Neural progenitor cell (in vitro differentiated cells): Measurements from ENCODE around the gene BORCS8. TPM values are rescaled to one million over a fixed set of nuclear protein-coding genes. Genes with fewer than 3 reads are reported as not detected.

ENCODE experiments used
- DNase-seq: peaks from one replicate; pipeline ENCODE4 v3.0.0-alpha.2; 2016; ENCODE audit warnings: low spot score
- H2AFZ ChIP-seq: fragments of 200-600 bp; sonication (generic); replicated peaks from 2 replicates; pipeline ENCODE4 v1.6.1; 2016; ENCODE audit warnings: antibody characterized with exemption
- H3F3A ChIP-seq: fragments of 200-600 bp; sonication (generic); 2 replicates; pipeline ENCODE4 v1.6.1; 2016; ENCODE audit warnings: antibody characterized with exemption, low read depth
- H3K27ac ChIP-seq: fragments of 200-600 bp; sonication (generic); 2 replicates; pipeline ENCODE4 v1.5.1; 2016; ENCODE audit warnings: mild to moderate bottlenecking
- H3K27me3 ChIP-seq: fragments of 200-600 bp; sonication (generic); 2 replicates; pipeline ENCODE4 v1.6.1; 2016; ENCODE audit warnings: mild to moderate bottlenecking, moderate library complexity
- H3K36me3 ChIP-seq: fragments of 200-600 bp; sonication (generic); 2 replicates; pipeline ENCODE4 v1.5.1; 2016
- H3K4me1 ChIP-seq: fragments of 200-600 bp; sonication (generic); 2 replicates; pipeline ENCODE4 v1.6.1; 2016; ENCODE audit warnings: mixed run types
- H3K4me2 ChIP-seq: fragments of 200-600 bp; sonication (generic); 2 replicates; pipeline ENCODE4 v1.6.1; 2016
- H3K4me3 ChIP-seq: fragments of 200-600 bp; sonication (generic); 2 replicates; pipeline ENCODE4 v1.5.1; 2016
- H3K79me2 ChIP-seq: fragments of 200-600 bp; sonication (generic); 2 replicates; pipeline ENCODE4 v1.6.1; 2016; ENCODE audit warnings: low read depth
- H3K9ac ChIP-seq: fragments of 200-600 bp; sonication (generic); 2 replicates; pipeline ENCODE4 v1.6.1; 2016
- H3K9me3 ChIP-seq: fragments of 200-600 bp; sonication (generic); 2 replicates; pipeline ENCODE4 v1.5.1; 2016; ENCODE audit warnings: low read depth
- H4K20me1 ChIP-seq: fragments of 200-600 bp; sonication (generic); 2 replicates; pipeline ENCODE4 v1.6.1; 2016; ENCODE audit warnings: low read depth
- H3K27ac Mint-ChIP-seq: 3 replicates; pipeline ENCODE4 v1.8.0; 2021; ENCODE audit warnings: mixed read lengths
- H3K27me3 Mint-ChIP-seq: 2 replicates; pipeline ENCODE4 v1.8.0; 2022; ENCODE audit warnings: low read depth, mild to moderate bottlenecking, inconsistent platforms, moderate library complexity, mixed read lengths; ENCODE audit not compliant: insufficient read depth
- H3K36me3 Mint-ChIP-seq: 3 replicates; pipeline ENCODE4 v1.8.0; 2021; ENCODE audit warnings: mixed read lengths
- H3K4me1 Mint-ChIP-seq: 3 replicates; pipeline ENCODE4 v1.8.0; 2021; ENCODE audit warnings: mixed read lengths
- H3K4me3 Mint-ChIP-seq: 3 replicates; pipeline ENCODE4 v1.8.0; 2021; ENCODE audit warnings: mild to moderate bottlenecking, moderate library complexity, mixed read lengths
- H3K9me3 Mint-ChIP-seq: 3 replicates; pipeline ENCODE4 v1.8.0; 2020; ENCODE audit warnings: mixed read lengths
- CTCF ChIP-seq: fragments of 200-600 bp; sonication (generic); IDR thresholded peaks from 2 replicates; pipeline ENCODE4 v1.5.1; 2017; ENCODE audit warnings: antibody characterized with exemption, mild to moderate bottlenecking
- EZH2 ChIP-seq: fragments of 200-600 bp; sonication (generic); IDR thresholded peaks from 2 replicates; pipeline ENCODE4 v1.6.1; 2017; ENCODE audit warnings: antibody characterized with exemption, mild to moderate bottlenecking, moderate library complexity
- EZH2phosphoT487 ChIP-seq: fragments of 200-600 bp; sonication (generic); IDR thresholded peaks from 2 replicates; pipeline ENCODE4 v1.6.1; 2017; ENCODE audit warnings: antibody characterized with exemption
- total RNA-seq: library from RNA; depleted of rRNA; stranded (reverse); fragments of >200 nt; gene quantifications from 2 replicates; pipeline ENCODE4 v1.2.3, GENCODE V29; 2015; ENCODE audit warnings: low replicate concordance

BORCS8 gene
- total RNA-seq, 1 donor from 2014 or later = 6.3 TPM

DNA sequence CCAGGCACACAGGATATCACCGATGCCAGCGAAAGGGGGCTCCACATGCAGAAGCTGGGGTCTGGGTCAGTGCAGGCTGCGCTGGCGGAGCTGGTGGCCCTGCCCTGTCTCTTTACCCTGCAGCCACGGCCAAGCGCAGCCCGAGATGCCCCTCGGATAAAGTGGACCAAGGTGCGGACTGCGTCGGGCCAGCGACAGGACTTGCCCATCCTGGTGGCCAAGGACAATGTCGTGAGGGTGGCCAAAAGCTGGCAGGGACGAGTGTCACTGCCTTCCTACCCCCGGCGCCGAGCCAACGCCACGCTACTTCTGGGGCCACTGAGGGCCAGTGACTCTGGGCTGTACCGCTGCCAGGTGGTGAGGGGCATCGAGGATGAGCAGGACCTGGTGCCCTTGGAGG, 27.0 kb upstream of the BORCS8 start:
- Histone ChIP-seq H3K4me2 (no peak overlapping the region), H3K27me3 (peaks cover 20% of the 10 kb centered on the region), H3K36me3 (no peaks in the 10 kb centered on the region), H3K4me3 (no peak overlapping the region), H4K20me1 (peaks cover 16% of the 10 kb centered on the region), H3K9me3 (no peaks in the 10 kb centered on the region), H2AFZ (no peak overlapping the region), H3K4me1 (no peaks in the 10 kb centered on the region), H3K27ac (no peak overlapping the region), H3K79me2 (no peaks in the 10 kb centered on the region), H3K9ac (no peak overlapping the region), H3F3A (no peaks in the 10 kb centered on the region)
- Mint-ChIP-seq H3K27ac (no peak overlapping the region), H3K36me3 (no peaks in the 10 kb centered on the region), H3K4me3 (no peak overlapping the region), H3K9me3 (no peaks in the 10 kb centered on the region), H3K4me1 (peaks cover 8% of the 10 kb centered on the region), H3K27me3 (peaks cover 22% of the 10 kb centered on the region)
- no peak for TF ChIP-seq EZH2
- no peak for TF ChIP-seq CTCF
- TF ChIP-seq EZH2phosphoT487 = no peak
- DNase-seq = no peak

DNA sequence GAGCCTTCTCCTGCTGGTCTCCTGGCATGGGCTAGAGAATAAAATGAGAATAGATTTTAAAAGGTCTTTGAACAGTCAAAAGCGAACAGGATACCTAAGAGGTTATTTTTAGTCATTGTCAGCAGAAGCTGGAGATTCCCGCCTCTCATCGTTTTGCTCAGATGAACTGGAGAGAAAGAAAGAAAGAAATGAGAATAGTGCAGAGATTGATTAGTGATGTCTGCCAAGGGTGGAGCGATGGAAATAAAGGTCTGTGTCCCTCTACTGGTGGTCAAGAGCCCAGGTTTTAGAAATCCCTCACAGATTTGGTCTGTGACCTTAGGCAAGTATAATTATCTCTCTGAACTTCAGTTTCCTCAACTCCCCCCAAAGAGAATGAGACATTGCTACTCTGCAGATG, 25.1 kb upstream of the BORCS8 start:
- no peak for DNase-seq
- no peak overlapping the region for H3K4me3 ChIP-seq
- no peak overlapping the region for H3K9ac ChIP-seq
- TF ChIP-seq EZH2phosphoT487 = no peak
- peak; percentile 18 for TF ChIP-seq CTCF
- no peak for TF ChIP-seq EZH2
- Mint-ChIP-seq H3K9me3 (no peaks in the 10 kb centered on the region), H3K36me3 (no peaks in the 10 kb centered on the region), H3K4me1 (peaks cover 16% of the 10 kb centered on the region), H3K27me3 (peaks cover 30% of the 10 kb centered on the region), H3K27ac (no peak overlapping the region), H3K4me3 (no peak overlapping the region)
- no peaks in the 10 kb centered on the region for H3K9me3 ChIP-seq
- no peaks in the 10 kb centered on the region for H3K79me2 ChIP-seq
- no peak overlapping the region for H3K4me2 ChIP-seq
- peaks cover 28% of the 10 kb centered on the region for H3K27me3 ChIP-seq
- H3F3A ChIP-seq = no peaks in the 10 kb centered on the region
- H3K4me1 ChIP-seq = no peaks in the 10 kb centered on the region
- peaks cover 31% of the 10 kb centered on the region for H4K20me1 ChIP-seq
- no peak overlapping the region for H3K27ac ChIP-seq
- no peaks in the 10 kb centered on the region for H3K36me3 ChIP-seq
- H2AFZ ChIP-seq = no peak overlapping the region

DNA sequence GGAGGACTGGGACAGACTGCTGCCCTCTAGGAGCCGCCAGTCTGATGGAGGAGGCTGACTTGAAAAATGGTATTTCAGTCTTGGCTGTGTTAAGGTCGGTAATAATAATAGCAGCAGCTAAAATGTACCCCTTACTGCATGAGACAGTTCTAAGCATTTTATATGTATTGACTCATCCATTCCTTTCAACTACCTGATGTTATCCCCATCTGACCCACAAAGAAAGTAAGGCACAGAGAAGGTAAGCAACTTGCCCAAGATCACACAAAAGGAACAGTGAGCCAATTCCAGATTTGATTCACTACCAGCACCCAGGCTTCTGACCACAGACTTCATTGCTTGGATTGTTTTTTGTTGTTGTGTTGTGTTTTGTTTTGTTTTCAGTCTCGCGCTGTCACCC, 23.8 kb upstream of the BORCS8 start:
- peaks cover 16% of the 10 kb centered on the region for H3K4me1 Mint-ChIP-seq
- no peak overlapping the region for H3K9ac ChIP-seq
- H3K4me3 ChIP-seq = no peak overlapping the region
- H4K20me1 ChIP-seq = peaks cover 31% of the 10 kb centered on the region
- no peaks in the 10 kb centered on the region for H3K4me1 ChIP-seq
- H3K27me3 ChIP-seq = peaks cover 41% of the 10 kb centered on the region
- no peaks in the 10 kb centered on the region for H3K36me3 Mint-ChIP-seq
- H3K4me2 ChIP-seq = no peak overlapping the region
- H3K36me3 ChIP-seq = no peaks in the 10 kb centered on the region
- no peaks in the 10 kb centered on the region for H3K79me2 ChIP-seq
- H3K9me3 Mint-ChIP-seq = no peaks in the 10 kb centered on the region
- TF ChIP-seq EZH2 = no peak
- TF ChIP-seq CTCF = no peak
- no peak for TF ChIP-seq EZH2phosphoT487
- no peak overlapping the region for H3K27ac Mint-ChIP-seq
- H3K9me3 ChIP-seq = no peaks in the 10 kb centered on the region
- H2AFZ ChIP-seq = no peak overlapping the region
- H3K4me3 Mint-ChIP-seq = no peak overlapping the region
- peaks cover 37% of the 10 kb centered on the region for H3K27me3 Mint-ChIP-seq
- no peak overlapping the region for H3K27ac ChIP-seq
- no peak for DNase-seq
- H3F3A ChIP-seq = peaks cover 6% of the 10 kb centered on the region
